T1000 (cell line): ENCODE results near the gene LARGE1.

Experiments used
- DNase-seq: peaks from one replicate; lab custom pipeline; 2025; ENCODE audit warnings: mixed read lengths; lab: John Stamatoyannopoulos, UW

LARGE1 gene

DNA sequence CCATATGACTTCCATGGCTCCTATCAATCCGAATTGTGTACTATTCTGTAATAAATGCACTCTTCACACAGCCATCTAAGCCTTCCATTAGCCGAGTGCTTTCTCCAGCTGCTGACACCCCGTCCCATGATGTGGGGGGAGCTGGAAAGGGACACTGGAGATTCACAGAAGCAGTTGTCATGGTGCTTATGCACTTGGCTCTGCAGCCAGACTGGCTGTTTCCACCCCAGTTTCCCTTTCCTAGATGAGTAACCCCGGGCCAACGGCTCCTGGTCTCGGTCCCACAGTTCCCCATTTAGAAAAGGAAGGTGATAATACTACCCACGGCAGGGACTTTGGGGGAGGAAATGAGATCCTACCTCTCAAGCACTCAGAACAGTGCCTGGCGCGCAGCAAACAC is 617.2 kb downstream of the LARGE1 start:
- no peak for DNase-seq

DNA sequence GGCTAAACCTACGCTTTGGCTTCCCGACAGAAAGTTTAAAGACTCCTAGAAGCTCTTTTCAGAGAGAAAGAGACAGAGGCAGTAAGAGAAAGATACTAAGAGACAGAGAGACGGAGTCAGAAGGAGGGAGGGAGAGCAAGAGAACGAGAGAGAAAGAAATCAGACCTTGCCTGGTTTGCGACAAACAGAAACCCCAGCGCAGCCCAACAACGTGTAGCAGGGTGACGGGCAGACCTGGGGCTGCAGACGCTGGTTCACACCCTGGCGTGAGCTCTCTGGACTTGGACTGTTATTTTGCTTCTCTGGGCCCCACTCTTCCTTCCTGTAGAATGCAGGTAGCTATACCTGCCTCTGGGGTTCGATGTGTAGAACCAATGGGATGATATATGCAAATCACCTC is 617.7 kb downstream of the LARGE1 start:
- DNase-seq = no peak

DNA sequence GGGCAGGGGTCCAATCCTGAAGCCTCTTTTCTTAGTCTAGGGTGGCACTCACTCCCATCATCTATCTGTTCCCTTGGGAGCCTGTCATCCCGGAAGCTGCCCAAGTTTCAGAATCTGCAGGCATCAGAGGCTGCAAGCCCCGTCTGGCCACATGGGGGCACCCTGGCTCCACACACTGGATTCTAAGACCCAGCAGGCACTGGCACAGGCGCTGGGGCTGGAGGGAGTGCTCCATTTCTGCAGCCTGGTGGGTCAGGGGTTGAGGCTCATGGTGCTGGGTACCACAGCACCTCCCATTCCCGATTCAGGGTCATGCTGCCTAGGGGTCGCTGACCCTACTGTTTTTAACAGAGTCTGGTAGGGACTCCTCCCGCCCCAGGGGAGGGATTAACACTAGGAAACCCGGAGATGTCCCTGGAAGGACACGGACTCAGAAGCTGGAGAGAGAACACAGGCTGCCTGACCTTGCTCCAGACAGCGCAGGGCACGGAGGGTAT is 618.2 kb downstream of the LARGE1 start:
- DNase-seq = peak; percentile 17

DNA sequence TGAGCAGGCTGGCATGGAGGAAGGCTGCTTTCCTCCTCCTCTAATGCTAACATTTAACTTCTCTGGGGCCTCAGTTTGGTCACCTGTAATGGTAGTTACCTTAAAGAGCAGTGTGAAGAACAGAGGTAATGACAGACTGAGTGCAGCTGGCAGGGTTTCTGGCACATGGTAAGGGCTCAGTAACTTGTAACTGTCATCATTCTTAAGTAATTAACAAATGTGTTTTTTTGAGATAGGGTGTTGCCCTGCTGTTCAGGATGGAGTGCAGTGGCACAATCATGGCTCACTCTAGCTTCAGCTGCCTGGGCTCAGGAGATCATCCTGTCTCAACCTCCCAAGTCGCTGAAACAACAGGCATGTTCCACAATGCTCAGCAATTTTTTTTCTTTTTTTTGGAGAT is 620.1 kb downstream of the LARGE1 start:
- DNase-seq = no peak

DNA sequence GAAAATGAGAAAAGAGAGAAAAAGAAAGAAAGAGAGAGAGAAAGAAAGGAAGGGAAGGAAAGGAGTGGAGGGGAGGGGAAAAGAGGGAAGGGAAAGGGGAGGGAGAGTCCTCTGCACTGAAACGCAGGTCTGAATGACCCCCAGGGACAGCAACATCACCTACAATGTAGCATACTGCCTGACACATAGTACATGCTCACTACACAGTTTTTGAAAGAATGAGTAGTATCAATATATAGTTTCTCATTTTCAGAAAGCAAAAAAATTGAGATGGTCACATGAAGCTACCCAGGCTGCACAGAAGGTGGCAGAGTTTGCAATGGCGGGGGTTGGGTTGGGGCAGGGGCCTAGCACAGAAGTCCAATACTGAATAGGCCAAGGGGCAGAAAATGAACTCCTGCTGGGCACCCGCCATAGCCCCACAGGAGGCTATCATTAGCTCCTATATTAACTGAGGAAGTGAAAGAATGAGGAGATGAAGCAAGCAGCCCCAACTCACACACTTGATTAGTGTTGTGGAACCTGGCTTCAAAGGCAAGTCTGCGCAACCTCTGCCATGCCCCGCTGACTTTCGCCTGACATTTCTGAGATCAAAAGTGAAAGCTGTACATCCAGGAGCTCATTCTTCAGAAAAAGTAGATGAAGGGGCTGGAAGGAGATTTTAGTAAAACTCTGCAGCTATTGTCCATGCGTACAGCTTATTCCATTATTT is 620.9 kb downstream of the LARGE1 start:
- no peak for DNase-seq

DNA sequence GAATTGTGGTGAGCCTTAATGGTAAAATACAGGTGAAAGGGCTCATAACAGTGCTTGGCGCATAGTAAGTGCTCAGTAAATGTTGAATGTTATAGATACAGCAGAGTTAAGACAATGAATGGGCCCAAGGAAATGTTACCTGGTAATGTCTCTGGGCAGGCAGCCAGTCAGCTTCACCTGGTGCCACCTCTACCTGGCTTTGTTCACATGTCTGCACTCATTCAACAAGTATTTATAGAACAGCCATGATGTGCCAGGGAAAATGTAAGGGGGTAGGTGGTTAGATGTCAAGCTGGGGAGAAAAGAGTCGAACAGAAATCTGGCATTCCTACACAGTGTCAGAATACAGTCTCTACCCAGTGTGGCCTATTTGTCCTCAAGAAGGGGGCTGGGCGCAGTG is 623.3 kb downstream of the LARGE1 start:
- DNase-seq = no peak

DNA sequence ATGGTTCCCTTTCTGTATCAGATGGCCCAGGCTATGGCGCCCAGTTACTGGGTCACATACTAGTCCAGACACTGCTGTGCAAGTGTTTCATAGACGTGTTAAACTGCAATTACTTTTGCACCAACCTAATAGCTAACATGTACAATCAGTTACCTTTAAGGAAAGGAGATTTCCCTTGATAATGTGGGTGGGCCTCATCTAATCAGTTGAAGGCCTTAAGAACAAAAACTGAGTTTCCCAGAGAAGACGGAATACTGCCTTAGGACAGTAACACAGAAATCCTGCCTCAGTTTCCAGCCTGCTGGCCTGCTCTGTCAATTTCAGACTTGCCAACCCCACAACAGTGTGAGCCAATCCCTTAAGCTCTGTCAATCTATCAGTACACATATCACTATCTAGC is 632.2 kb downstream of the LARGE1 start:
- no peak for DNase-seq

DNA sequence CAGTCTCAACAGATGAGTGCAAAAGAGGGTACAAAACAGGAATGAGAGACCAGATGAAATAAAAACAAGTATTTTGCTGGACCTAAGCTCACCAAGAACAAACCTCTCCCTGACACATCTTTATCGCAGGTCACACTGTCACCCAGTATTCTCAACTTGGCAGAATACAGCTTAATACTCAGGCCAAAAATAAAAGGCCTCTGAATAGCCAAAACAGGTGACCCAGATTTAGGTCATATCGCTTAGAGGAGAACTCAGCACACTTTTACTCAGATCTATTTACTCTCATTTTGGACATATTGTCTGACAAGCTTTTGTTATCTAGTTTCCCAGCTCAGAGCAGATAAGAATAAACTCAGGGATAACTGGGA is 645.2 kb downstream of the LARGE1 start:
- DNase-seq = no peak

DNA sequence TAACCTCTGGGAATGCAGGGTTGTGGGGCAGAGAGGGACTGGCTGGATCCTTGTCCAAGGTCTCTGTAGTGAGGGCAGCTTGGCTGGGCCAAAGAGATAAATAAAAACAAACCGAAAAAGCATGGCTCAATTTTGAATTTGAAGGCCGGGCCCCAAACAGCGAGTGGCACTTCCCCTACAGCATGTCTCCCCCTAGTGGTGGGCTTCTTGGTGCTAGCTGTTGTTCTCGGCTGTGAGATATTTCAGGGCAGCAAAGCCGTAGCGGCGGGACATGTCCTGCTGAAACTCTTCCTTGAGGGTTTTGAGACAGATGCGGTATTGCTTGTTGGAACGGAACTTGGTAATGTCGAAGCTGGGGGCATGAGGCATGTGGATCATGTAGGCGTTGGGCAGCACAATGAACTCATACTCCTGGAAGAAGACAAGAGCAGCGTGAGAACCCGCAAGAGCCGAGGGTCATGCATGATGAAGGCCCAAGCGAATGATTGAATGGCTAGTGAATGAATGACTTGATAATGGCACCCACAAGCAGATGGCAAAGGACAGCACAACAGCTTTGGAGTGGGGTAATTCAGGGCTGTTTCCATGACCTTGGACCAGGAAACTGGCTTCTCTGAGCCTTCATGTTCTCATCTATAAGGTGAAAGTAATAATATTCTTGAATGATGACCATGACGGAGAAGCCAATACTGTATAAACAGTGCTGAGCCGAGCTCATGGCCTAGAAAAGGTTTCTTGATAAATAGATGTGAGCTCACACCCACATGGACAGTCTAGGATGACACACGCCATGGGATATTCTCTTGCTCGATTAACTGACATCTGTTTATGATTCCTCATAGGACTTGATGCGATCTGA is 645.8 kb downstream of the LARGE1 start:
- no peak for DNase-seq

DNA sequence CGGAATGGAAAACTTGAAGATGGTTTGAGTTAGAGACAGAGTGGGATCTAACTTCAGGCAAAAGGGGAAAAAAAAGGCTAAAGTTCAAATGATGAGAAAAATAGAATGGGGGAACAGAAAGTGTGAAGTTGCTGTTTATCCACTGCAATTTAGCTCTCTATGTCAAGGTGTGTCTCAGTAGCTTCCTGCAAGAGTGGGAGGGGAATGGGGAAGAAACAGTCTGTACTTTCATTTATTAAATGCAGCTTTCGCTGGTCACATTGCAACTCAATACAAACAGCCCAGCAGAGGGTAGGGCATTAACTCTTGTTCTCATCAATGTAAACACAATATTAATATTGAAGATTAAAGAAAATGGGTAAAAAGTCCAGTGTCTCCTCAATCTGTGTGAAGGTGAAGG is 647.4 kb downstream of the LARGE1 start:
- no peak for DNase-seq

DNA sequence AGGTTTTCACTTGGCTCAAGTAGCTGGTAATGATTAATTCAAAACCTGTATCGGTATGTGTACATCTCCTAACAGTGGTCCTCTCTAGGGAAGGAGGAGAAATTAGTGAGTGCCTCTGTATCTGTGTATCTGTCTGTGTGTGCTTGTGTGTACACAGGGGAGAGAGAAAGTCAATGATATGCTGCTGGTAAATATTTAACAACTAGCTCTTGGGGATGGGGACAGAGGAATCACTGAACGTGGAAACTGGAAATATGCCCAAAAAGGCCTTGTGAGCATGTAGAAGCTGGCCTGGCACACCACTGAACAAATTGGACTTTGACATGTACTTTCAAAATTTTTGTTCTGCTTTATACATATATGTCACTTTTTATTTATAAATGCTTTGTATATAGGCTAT is 648.1 kb downstream of the LARGE1 start:
- no peak for DNase-seq

DNA sequence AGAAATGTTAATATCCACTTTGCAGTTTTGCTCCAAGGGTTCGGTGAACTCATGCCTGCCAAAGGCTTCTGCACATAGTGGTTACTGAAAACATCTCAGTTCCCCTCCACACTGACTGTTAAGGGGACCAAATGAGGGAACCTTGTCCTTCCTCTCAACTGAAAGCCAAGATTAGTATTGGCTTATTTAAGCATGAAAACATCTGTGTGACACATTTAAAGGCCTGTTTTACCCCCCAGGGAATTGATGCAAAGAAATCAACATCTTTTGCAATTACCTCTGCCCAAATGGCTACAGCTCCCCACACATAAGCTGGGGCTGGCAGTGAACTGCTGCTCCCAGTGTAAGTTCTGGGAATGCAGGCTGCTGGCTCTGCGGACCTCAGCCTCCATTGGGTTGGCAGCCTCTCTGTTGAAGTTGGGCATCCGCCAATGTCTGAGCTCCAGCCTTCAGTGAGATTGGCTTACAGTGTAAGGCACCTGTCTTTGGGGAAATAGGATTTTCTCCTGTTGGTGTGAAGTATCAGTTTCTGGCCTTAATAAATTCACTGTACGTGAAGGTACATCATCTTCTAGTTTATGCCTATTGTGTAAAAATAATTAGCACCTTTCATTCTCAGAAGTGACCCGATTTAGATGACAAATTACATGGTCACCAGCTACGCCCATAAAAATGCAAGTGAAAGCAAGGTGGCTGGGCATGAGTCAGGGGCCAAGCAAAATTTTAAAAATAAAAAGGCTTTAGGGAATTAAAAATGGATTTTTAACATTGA is 648.7 kb downstream of the LARGE1 start:
- no peak for DNase-seq

DNA sequence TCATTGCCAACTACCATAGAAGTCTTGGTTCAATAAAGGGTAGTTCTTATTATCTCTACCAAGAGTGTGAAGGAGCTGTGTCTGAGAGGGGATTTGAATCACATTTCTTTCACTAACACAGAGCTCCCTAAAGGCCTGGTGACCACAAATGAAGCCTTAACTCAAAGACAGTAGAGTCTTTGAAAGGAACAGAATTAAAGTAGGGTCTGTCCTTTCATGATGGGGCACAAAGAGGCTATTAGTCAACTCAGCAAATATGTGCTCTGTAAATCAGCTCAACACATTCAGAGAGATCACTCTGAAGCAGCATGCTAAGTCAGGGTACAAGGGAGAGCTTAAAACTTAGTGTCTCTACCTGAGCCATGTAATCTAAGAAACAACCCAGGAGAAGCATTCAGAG is 649.7 kb downstream of the LARGE1 start:
- DNase-seq = no peak

DNA sequence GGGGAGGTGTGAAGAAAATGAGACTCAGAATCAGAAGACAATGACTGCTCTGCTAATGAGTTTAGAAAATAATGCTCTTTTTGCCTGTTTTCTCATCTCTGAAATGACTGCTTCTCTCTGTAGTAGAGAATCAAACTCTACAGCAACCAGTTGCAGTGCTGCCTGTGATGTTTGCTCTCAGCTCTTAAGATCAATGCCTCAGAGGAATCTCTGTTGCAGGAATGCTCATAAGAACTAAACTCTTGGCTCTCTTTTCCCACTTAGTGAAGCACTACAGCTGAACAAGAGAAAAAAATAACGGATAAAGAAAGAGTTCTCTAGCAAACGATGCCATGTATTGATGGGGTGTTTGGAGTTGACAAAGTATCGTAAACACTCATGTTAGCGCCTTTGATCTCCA is 658.6 kb downstream of the LARGE1 start:
- no peak for DNase-seq

DNA sequence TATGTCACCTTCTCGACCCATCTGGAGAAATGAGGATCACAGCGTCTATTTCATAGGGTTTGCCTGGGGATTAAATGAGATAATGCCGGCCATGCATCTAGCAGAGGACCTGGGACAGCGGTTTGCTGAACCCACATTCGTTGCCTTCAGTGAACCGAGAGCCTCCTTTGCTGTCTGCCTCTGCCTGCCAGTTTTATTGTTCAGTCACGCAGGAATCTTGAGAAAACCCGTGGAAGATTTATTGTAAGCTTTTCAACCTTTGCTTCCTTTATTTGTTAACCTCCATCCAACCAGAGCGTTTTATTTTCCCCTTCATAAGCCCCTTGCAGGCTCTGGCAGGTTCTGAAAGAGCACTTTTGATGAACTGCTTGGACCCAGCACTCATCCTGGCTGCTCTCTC is 659.8 kb downstream of the LARGE1 start:
- no peak for DNase-seq

DNA sequence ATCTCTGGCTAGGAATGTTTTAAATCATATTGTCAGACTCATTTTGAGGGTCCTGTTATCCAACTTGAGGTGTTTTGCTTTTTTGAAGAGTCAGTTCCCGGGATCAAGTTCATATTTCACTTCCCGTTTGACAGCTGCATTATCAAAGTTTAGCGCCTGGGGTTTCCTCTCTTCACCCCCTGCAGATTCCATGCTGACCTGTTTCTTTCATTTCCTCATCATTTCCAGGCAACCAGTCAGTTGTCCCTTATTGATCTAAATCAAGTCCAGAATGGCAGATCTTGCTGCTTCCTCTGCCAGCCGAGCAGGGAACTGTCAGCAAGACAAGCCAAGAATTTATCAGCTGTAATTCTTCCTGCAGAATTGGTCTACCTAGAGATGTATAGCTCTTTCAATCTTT is 664.5 kb downstream of the LARGE1 start:
- DNase-seq = no peak

DNA sequence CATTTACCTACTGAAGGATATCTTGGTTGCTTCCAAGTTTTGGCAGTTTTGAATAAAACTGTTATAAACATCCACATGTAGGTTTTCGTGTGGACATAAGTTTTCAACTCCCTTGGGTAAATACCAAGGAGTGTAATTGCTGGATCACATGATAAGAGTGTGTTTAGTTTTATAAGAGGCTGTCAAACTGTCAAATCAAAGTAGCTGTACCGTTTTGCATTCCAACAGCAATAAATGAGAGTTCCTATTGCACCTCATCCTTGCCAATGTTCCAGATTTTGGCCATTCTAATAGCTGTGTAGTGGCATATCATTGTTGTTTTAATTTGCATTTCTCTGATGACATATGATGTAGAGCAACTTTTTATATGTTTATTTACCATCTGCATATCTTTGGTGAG is 671.3 kb downstream of the LARGE1 start:
- no peak for DNase-seq

DNA sequence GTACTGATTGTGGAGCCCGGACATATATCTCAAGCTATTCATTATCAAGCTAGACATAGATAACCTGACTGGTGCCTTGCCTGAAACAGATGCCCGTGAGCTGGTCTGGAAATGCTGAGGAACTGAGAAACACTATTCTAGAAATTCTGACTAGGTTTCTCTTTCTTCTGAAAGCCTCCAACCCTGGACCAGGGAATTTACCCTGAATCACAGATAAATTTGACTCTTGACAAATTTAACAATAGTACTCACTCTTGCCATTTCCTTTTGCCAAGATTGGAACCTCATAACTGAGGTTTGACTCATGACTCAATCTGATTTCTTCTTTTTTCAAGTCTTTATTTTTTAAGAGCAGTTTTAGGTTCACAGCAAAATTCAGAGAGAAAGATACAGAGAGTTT is 672.5 kb downstream of the LARGE1 start:
- DNase-seq = no peak

DNA sequence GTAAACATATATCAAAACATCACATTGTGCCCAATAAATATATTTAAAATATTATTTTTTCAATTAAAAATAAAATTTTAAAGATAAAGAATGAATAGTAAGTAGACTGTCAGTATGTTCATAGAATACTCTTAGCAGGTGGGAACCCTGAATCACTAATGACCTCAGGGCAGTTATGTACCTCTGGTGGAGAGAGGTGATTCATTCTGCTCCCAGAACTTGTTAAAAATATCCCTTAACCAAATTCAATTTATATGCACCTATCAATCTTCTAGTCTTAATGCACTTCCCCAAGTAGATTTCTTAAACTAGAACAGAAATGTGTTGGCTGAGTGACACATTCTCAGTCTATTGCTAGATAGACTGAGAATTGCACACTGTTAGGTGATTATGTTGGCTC is 678.2 kb downstream of the LARGE1 start:
- DNase-seq = no peak

DNA sequence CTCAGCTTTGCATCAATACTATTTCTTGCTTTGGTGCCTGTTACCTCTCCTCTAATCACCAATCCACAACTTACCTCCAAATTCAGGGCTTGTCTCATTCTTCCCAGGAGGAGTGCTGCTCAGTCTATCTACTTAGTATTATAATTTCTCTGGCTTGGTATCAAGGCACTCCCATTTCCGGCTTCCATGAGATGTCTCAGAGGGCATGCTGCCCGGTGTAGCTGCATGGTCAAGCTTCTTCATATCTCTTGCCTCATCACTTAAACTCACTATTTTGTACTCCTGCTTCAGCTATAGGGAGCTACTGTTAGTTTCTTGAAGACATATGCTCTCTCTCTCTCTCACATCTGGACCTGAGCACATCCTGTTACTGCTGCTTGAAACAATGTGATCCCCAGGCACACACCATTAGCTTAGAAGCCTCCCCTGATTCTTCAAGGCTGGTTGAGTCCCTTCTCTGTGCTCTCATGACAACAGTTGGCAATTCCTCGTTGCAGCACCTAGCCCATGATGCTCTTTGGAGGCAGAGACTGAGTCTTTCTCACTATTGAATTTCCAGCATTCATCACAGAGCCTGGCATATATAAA is 679.3 kb downstream of the LARGE1 start:
- DNase-seq = no peak

DNA sequence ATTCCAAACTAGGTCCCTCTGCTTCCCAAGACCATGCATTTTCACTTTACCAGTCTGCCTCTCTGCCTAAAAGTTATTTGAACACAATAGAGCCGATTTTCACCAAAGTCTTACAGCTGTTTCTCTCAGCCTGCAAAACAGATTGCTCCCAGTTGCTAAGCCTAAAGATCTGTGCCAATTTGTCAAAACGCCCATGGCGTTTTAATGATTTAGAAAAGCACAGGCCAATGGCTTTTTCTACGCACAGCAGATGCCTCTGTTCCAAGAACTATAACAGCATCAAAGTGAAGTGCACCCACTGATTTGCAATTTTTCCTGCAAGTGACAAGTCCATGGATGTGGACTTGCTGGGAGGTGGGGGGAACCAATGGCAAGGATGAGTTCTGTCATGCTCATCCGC is 688.2 kb downstream of the LARGE1 start:
- no peak for DNase-seq

DNA sequence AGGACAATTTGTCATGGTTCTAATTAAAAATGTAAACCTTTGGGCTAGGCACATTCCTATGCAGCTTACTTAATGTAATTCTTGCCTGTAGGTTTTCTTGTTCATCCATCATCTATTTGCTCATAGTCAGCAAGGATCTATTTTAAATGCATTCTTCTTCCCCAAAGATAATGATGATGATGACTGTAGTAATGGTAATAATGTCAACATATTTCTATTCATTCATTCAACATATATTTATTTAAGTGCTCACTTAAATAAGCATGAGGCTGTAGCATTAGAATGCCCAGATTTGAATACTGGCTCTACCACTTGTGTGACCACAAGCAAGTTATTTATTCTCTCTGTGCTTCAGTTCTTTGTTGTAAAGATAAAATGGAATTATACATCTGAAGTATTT is 692.5 kb downstream of the LARGE1 start:
- DNase-seq = no peak
